Mesenchymal stem cell (in vitro differentiated cells and primary cell): ENCODE measurements around the gene NKIRAS2.

Source experiments
- DNase-seq: peaks from one replicate; pipeline ENCODE4 v3.0.0-alpha.2; 2013
- H2AFZ ChIP-seq: one replicate; pipeline ENCODE4 v1.6.1; 2013; ENCODE audit warnings: low read depth, mild to moderate bottlenecking, control low read depth, inconsistent platforms, low read length, moderate library complexity
- H2AK5ac ChIP-seq: 2 replicates; pipeline ENCODE4 v1.6.1; 2013; ENCODE audit warnings: low read length, moderate library complexity, mild to moderate bottlenecking, inconsistent platforms; ENCODE audit not compliant: severe bottlenecking
- H2BK120ac ChIP-seq: one replicate; pipeline ENCODE4 v1.6.1; 2013; ENCODE audit warnings: low read depth, mild to moderate bottlenecking, inconsistent platforms, low read length, moderate library complexity
- H2BK12ac ChIP-seq, 2 experiments: one replicate each; pipeline ENCODE4 v1.6.1; 2013; ENCODE audit warnings: inconsistent platforms in 2 of 2, low read length in 2 of 2, mild to moderate bottlenecking in 2 of 2, moderate library complexity in 2 of 2, control low read depth in 1 of 2
- H2BK15ac ChIP-seq: one replicate; pipeline ENCODE4 v1.6.1; 2013; ENCODE audit warnings: mild to moderate bottlenecking, low read depth, inconsistent platforms; ENCODE audit not compliant: poor library complexity, severe bottlenecking
- H2BK5ac ChIP-seq: 2 replicates; pipeline ENCODE4 v1.6.1; 2013; ENCODE audit warnings: low read depth, mild to moderate bottlenecking, low read length, control low read depth, inconsistent platforms; ENCODE audit not compliant: poor library complexity, severe bottlenecking
- H3K14ac ChIP-seq, 2 experiments: one replicate each; pipeline ENCODE4 v1.6.1; 2013; ENCODE audit warnings: inconsistent platforms in 2 of 2, low read length in 2 of 2, control low read depth in 1 of 2, mild to moderate bottlenecking in 1 of 2, moderate library complexity in 1 of 2
- H3K18ac ChIP-seq, 2 experiments: one replicate each; pipeline ENCODE4 v1.6.1; 2013; ENCODE audit warnings: inconsistent platforms in 2 of 2, low read length in 2 of 2, control low read depth in 1 of 2, low read depth in 1 of 2, mild to moderate bottlenecking in 1 of 2
- H3K23ac ChIP-seq, 2 experiments: one replicate each; pipeline ENCODE4 v1.6.1; 2013; ENCODE audit warnings: inconsistent platforms in 2 of 2, low read length in 2 of 2, mild to moderate bottlenecking in 2 of 2, moderate library complexity in 2 of 2, control low read depth in 1 of 2
- H3K27ac ChIP-seq: 2 replicates; pipeline ENCODE4 v1.5.1; 2013; ENCODE audit warnings: mild to moderate bottlenecking, moderate library complexity, low read length, control low read depth, inconsistent platforms; ENCODE audit not compliant: poor library complexity, severe bottlenecking
- H3K27me3 ChIP-seq, 2 experiments: 2 replicates each; pipeline versions ENCODE4 v1.6.1 to v1.7.0; 2013; ENCODE audit warnings: low read length in 2 of 2, mild to moderate bottlenecking in 2 of 2, moderate library complexity in 2 of 2, control low read depth in 1 of 2, inconsistent platforms in 1 of 2; ENCODE audit not compliant: control insufficient read depth in 1 of 2, insufficient read depth in 1 of 2
- H3K36me3 ChIP-seq, 2 experiments: 2 replicates each; pipeline versions ENCODE4 v1.6.1 to v1.7.0; 2013; ENCODE audit warnings: low read length in 2 of 2, control low read depth in 1 of 2, inconsistent platforms in 1 of 2, low read depth in 1 of 2, mild to moderate bottlenecking in 1 of 2; ENCODE audit not compliant: insufficient read depth in 2 of 2, control insufficient read depth in 1 of 2
- H3K4ac ChIP-seq, 2 experiments: one replicate each; pipeline ENCODE4 v1.6.1; 2013; ENCODE audit warnings: inconsistent platforms in 2 of 2, low read length in 2 of 2, mild to moderate bottlenecking in 2 of 2, moderate library complexity in 2 of 2, control low read depth in 1 of 2, low read depth in 1 of 2
- H3K4me1 ChIP-seq: 2 replicates; pipeline ENCODE4 v1.6.1; 2013; ENCODE audit warnings: low read depth, low read length, control low read depth; ENCODE audit not compliant: control insufficient read depth, insufficient read depth
- H3K4me2 ChIP-seq: 2 replicates; pipeline ENCODE4 v1.6.1; 2013; ENCODE audit warnings: low read length, mild to moderate bottlenecking, inconsistent platforms; ENCODE audit not compliant: poor library complexity, severe bottlenecking
- H3K4me3 ChIP-seq, 2 experiments: 2 replicates each; pipeline versions ENCODE4 v1.5.1 to v1.7.0; 2013; ENCODE audit warnings: low read length in 2 of 2, mild to moderate bottlenecking in 2 of 2, control low read depth in 1 of 2, low read depth in 1 of 2; ENCODE audit not compliant: insufficient read depth in 1 of 2
- H3K79me1 ChIP-seq: replicated peaks from 2 replicates; pipeline ENCODE4 v1.6.1; 2013; ENCODE audit warnings: mild to moderate bottlenecking, control low read depth, low read length, inconsistent platforms; ENCODE audit not compliant: poor library complexity, severe bottlenecking
- H3K9ac ChIP-seq: 2 replicates; pipeline ENCODE4 v1.7.0; 2013; ENCODE audit warnings: mild to moderate bottlenecking, low read length, moderate library complexity
- H3K9me3 ChIP-seq: 2 replicates; pipeline ENCODE4 v1.7.0; 2013; ENCODE audit warnings: mild to moderate bottlenecking, low read length; ENCODE audit not compliant: control insufficient read depth
- H4K8ac ChIP-seq: one replicate; pipeline ENCODE4 v1.6.1; 2013; ENCODE audit warnings: inconsistent platforms, mild to moderate bottlenecking, low read length, moderate library complexity
- H4K91ac ChIP-seq: one replicate; pipeline ENCODE4 v1.6.1; 2013; ENCODE audit warnings: mild to moderate bottlenecking, low read length, inconsistent platforms
- WGBS: methylation state at CpG from one replicate; pipeline ENCODE4 v1.1.7; 2013; ENCODE audit warnings: mixed read lengths; 5-methylcytosine and 5-hydroxymethylcytosine counted together

Gene NKIRAS2

DNA sequence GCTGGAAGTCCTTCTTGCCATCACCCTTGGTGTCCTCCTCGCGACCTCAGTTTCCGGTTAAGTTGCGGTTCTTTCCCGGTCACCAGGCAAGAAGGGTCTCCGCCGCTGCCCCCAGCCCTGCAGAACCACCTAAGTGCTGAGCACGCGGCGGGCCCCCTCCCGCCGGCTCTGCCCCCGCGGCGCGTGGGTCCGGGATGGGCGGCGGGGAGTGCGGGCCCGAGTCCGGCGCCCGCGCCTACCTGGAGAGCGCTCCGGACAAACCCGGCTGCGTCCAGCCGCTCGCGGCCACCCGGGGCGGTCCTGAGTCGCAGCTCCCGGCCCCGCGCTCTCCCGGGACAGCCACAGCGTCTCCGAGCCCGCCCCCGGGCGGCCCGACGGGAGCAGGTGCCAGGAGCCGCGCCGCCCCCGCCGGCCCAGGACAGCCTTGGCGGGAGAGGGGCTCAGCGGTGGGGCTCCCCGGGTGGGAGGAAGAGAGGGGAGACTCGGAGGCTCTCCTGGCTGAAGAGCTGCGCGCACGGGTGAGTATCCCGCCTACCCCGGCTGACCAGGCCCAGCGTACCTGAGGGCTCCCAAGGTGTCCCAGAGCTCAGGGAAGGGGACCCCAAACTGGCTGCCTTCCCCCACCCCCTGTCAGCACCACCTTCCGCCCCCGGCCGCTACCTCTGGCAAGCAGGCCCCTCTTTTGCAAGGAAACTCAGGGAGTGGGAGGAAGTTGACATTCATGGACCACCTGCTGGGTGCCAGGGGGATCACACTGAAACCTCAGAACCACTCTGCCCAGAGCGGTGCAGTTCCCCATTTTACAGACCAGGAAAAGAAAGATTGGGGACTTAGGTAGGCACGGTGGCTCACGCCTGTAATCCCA, 52.7 kb downstream of the NKIRAS2 start:
- Histone ChIP-seq H4K91ac (no peak overlapping the region), H2BK120ac (no peak overlapping the region), H4K8ac (no peak overlapping the region), H3K23ac (peak overlapping the region in 1 of 2 experiments; percentile 50), H2AFZ (no peak overlapping the region), H3K9ac (no peak overlapping the region), H2BK15ac (no peak overlapping the region), H3K14ac (no peak overlapping the region), H3K4ac (no peak overlapping the region), H3K4me1 (peaks cover 10% of the 10 kb centered on the region), H2BK12ac (no peak overlapping the region), H3K27me3 (peaks cover 63 to 72% of the 10 kb centered on the region in 2 experiments), H3K9me3 (no peaks in the 10 kb centered on the region), H3K18ac (no peak overlapping the region), H3K36me3 (no peaks in the 10 kb centered on the region), H3K79me1 (no peaks in the 10 kb centered on the region), H3K4me3 (peak overlapping the region in 1 of 2 experiments; percentile 0), H2AK5ac (no peak overlapping the region), H3K4me2 (peak overlapping the region; percentile 87), H3K27ac (no peak overlapping the region), H2BK5ac (no peak overlapping the region)
- DNase-seq: no peak
- 6% methylated on average over 42 of the region's 67 CpGs for WGBS
